HepG2 (cell line): ENCODE results near the gene BLVRB. TPM values are rescaled to one million over a fixed set of nuclear protein-coding genes. Genes with fewer than 3 reads are reported as not detected.

ENCODE experiments used
- ATF4 ChIP-seq, 2 experiments: fragments of 450-650 bp in 1 of 2; sonication (generic) in 1 of 2; formaldehyde crosslinking; IDR thresholded peaks; 2 replicates each; pipeline versions ENCODE4 v1.5.0 to v1.8.0; 2020 to 2022; ENCODE audit warnings: mild to moderate bottlenecking in 1 of 2, missing genetic modification reagents in 1 of 2
- CBX1 ChIP-seq: IDR thresholded peaks from one replicate; pipeline ENCODE4 v1.6.1; 2016; ENCODE audit warnings: antibody characterized with exemption, low read depth
- CREBL2 ChIP-seq: sonication (generic); formaldehyde crosslinking; IDR thresholded peaks from 2 replicates; pipeline ENCODE4 v1.8.1; 2023; ENCODE audit warnings: missing genetic modification reagents, mild to moderate bottlenecking, borderline replicate concordance
- DMTF1 ChIP-seq: sonication (generic); formaldehyde crosslinking; IDR thresholded peaks from 2 replicates; pipeline ENCODE4 v1.4.0; 2020; ENCODE audit warnings: mild to moderate bottlenecking, missing genetic modification reagents
- EED ChIP-seq: sonication (generic); formaldehyde crosslinking; IDR thresholded peaks from 2 replicates; pipeline ENCODE4 v1.5.0; 2020; ENCODE audit warnings: mild to moderate bottlenecking, missing genetic modification reagents
- HDAC6 ChIP-seq: fragments of 200-600 bp; sonication (generic); IDR thresholded peaks from 2 replicates; pipeline ENCODE4 v1.7.0; 2017; ENCODE audit warnings: mild to moderate bottlenecking, antibody characterized with exemption, low read length, low read depth
- KMT2B ChIP-seq: IDR thresholded peaks from 2 replicates; pipeline ENCODE4 v1.6.1; 2016; ENCODE audit warnings: missing genetic modification reagents, missing compliant biosample characterization
- MAF1 ChIP-seq: sonication (generic); formaldehyde crosslinking; IDR thresholded peaks from 2 replicates; pipeline ENCODE4 v1.5.0; 2020; ENCODE audit warnings: missing genetic modification reagents, borderline replicate concordance
- NRL ChIP-seq: sonication (generic); formaldehyde crosslinking; IDR thresholded peaks from 2 replicates; pipeline ENCODE4 v1.5.0; 2020; ENCODE audit warnings: missing genetic modification reagents, mild to moderate bottlenecking, moderate library complexity, borderline replicate concordance
- ONECUT2 ChIP-seq: sonication (generic); formaldehyde crosslinking; IDR thresholded peaks from 2 replicates; pipeline ENCODE4 v1.4.0; 2020; ENCODE audit warnings: missing genetic modification reagents
- PHF20 ChIP-seq: sonication (generic); formaldehyde crosslinking; IDR thresholded peaks from 2 replicates; pipeline ENCODE4 v1.5.0; 2020; ENCODE audit warnings: mild to moderate bottlenecking, missing genetic modification reagents
- PRPF4 ChIP-seq: fragments of 200-400 bp; formaldehyde crosslinking; IDR thresholded peaks from 2 replicates; pipeline ENCODE4 v1.6.1; 2016; ENCODE audit warnings: low read length, low read depth; ENCODE audit not compliant: poor library complexity, severe bottlenecking
- THAP11 ChIP-seq: IDR thresholded peaks from 2 replicates; pipeline ENCODE4 v1.6.1; 2016; ENCODE audit warnings: missing biosample characterization, missing genetic modification reagents
- ZBED4 ChIP-seq: sonication (generic); formaldehyde crosslinking; IDR thresholded peaks from 2 replicates; pipeline ENCODE4 v1.4.0; 2020; ENCODE audit warnings: missing genetic modification reagents, borderline replicate concordance
- ZBTB10 ChIP-seq: sonication (generic); formaldehyde crosslinking; IDR thresholded peaks from 2 replicates; pipeline ENCODE4 v1.4.0; 2020; ENCODE audit warnings: missing genetic modification reagents, borderline replicate concordance
- ZNF17 ChIP-seq: sonication (generic); formaldehyde crosslinking; IDR thresholded peaks from 2 replicates; pipeline ENCODE4 v1.5.0; 2020; ENCODE audit warnings: mild to moderate bottlenecking, missing genetic modification reagents
- ZNF180 ChIP-seq: sonication (generic); formaldehyde crosslinking; IDR thresholded peaks from 2 replicates; pipeline ENCODE4 v1.4.0; 2020; ENCODE audit warnings: low read depth, missing genetic modification reagents, borderline replicate concordance
- ZNF468 ChIP-seq: sonication (generic); formaldehyde crosslinking; IDR thresholded peaks from 2 replicates; pipeline ENCODE4 v1.8.0; 2022; ENCODE audit warnings: mild to moderate bottlenecking, moderate library complexity, missing genetic modification reagents
- ZNF749 ChIP-seq: sonication (generic); formaldehyde crosslinking; IDR thresholded peaks from 2 replicates; pipeline ENCODE4 v1.8.0; 2022; ENCODE audit warnings: mild to moderate bottlenecking, missing genetic modification reagents, moderate library complexity, borderline replicate concordance
- ZNF776 ChIP-seq: sonication (generic); formaldehyde crosslinking; IDR thresholded peaks from 2 replicates; pipeline ENCODE4 v1.4.0; 2020; ENCODE audit warnings: mild to moderate bottlenecking, missing genetic modification reagents
- polyA plus RNA-seq, 8 experiments: library from polyadenylated mRNA; depleted of rRNA in 3 of 8; stranded (reverse) in 7 of 8; unstranded in 1 of 8; fragments of >200 nt; fragmentation: Illumina TruSeq in 4 of 8; extraction: Trizol in 4 of 8; gene quantifications; 2 replicates each; pipeline versions ENCODE4 v1.2.1 to v1.2.3, GENCODE V29; 2011 to 2016; ENCODE audit warnings: low read depth in 4 of 8, missing spikeins in 1 of 8, mixed read lengths in 1 of 8; ENCODE audit not compliant: insufficient read depth in 1 of 8
- total RNA-seq, 5 experiments: library from RNA; depleted of rRNA; stranded (reverse); fragments of >200 nt; fragmentation: Illumina TruSeq; extraction: Trizol; gene quantifications; 2 replicates each; pipeline ENCODE4 v1.2.3, GENCODE V29; 2016; ENCODE audit warnings: low read depth in 1 of 5

The BLVRB gene
- total and polyA plus RNA-seq, 2 of the 13 experiments (the other 11 are each of a cell fraction or from before 2014, with no cell fraction given) = 25.9 to 51.4 TPM

- no peak for TF ChIP-seq ZBTB10
- TF ChIP-seq ZNF468 (CRISPR knock-in tag) = no peak
- TF ChIP-seq CBX1 = no peak
- no peak for TF ChIP-seq DMTF1 (CRISPR knock-in tag)
- no peak for TF ChIP-seq ONECUT2 (CRISPR knock-in tag)
- TF ChIP-seq HDAC6 = no peak
- TF ChIP-seq MAF1 (CRISPR knock-in tag) = no peak
- no peak for TF ChIP-seq ZNF776 (CRISPR knock-in tag)
- no peak for TF ChIP-seq NRL (CRISPR knock-in tag)
- TF ChIP-seq THAP11 (CRISPR knock-in tag) = 0 out of 2 replicates have a peak, but pooled peaks have one; percentile 33
- no peak for TF ChIP-seq KMT2B (CRISPR knock-in tag)
- no peak for TF ChIP-seq ZNF180
- no peak for TF ChIP-seq ZNF749 (CRISPR knock-in tag)
- no peak for TF ChIP-seq CREBL2 (CRISPR knock-in tag)
- TF ChIP-seq PRPF4 = no peak
- TF ChIP-seq ZBED4 (CRISPR knock-in tag) = no peak
- TF ChIP-seq ATF4 (CRISPR knock-in tag; IDR thresholded peaks at IDR 0.05) = no peak
- 0 out of 2 replicates have a peak, but pooled peaks have one; percentile 6 for TF ChIP-seq PHF20 (CRISPR knock-in tag)
- TF ChIP-seq ZNF17 (CRISPR knock-in tag) = no peak
- no peak for TF ChIP-seq EED
Measured at GRCh38 chr19:40461669-40462221, 3.8 kb downstream of the BLVRB start (continued).
